Measurements from ENCODE around the gene CATSPER3.

Gene CATSPER3

DNA sequence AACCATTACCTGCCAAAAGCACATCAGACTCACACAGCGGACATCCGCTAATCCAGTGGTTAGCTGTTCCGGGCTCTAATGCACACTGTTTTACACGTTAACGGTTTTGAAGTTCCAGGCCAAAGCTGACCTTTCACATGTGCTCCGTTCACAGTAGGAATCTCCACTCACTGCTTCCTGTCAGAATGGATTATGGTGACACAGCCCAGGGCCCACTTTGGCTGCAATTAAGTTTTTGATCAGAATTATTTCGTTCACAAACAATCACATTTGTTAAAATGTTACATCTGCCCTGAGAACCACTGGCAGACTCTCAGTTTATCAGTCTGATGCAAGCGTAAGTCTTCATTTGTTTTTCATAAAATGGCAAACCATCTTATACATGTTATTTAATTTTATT, 30.2 kb upstream of the CATSPER3 start:
- DNase-seq = no peak
- TF ChIP-seq, protein P1, sequence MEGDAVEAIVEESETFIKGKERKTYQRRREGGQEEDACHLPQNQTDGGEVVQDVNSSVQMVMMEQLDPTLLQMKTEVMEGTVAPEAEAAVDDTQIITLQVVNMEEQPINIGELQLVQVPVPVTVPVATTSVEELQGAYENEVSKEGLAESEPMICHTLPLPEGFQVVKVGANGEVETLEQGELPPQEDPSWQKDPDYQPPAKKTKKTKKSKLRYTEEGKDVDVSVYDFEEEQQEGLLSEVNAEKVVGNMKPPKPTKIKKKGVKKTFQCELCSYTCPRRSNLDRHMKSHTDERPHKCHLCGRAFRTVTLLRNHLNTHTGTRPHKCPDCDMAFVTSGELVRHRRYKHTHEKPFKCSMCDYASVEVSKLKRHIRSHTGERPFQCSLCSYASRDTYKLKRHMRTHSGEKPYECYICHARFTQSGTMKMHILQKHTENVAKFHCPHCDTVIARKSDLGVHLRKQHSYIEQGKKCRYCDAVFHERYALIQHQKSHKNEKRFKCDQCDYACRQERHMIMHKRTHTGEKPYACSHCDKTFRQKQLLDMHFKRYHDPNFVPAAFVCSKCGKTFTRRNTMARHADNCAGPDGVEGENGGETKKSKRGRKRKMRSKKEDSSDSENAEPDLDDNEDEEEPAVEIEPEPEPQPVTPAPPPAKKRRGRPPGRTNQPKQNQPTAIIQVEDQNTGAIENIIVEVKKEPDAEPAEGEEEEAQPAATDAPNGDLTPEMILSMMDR (IDR thresholded peaks at IDR 0.05; ENCODE audit: low read length) = no peak
- TF ChIP-seq EZH2phosphoT487 (IDR thresholded peaks at IDR 0.05; ENCODE audit: low read length) (no peak), EZH2 (optimal IDR thresholded peaks at IDR 0.05; ENCODE audit: low read depth, low read length) (no peak)

GRCh38 chr5:134938030-134938429, 29.7 kb upstream of the CATSPER3 start:
- H3K9ac ChIP-seq (ENCODE audit: low read length) = no peak overlapping the region
- H3K4me1 ChIP-seq (ENCODE audit: low read length) = peaks cover 10% of the 10 kb centered on the region
- no peaks in the 10 kb centered on the region for H3F3A ChIP-seq (ENCODE audit: insufficient read depth, low read length)
- H3K9me3 ChIP-seq (replicated peaks; ENCODE audit: insufficient read depth, low read length) = no peaks in the 10 kb centered on the region
- no peak overlapping the region for H3K4me3 ChIP-seq (ENCODE audit: low read length)
- H3K79me2 ChIP-seq (ENCODE audit: low read length) = no peaks in the 10 kb centered on the region
- no peaks in the 10 kb centered on the region for H3K27me3 ChIP-seq (replicated peaks; ENCODE audit: insufficient read depth, low read length)
- no peak overlapping the region for H2AFZ ChIP-seq (ENCODE audit: low read length)
- no peak overlapping the region for H3K27ac ChIP-seq (ENCODE audit: low read length)
- no peaks in the 10 kb centered on the region for H3K36me3 ChIP-seq (replicated peaks; ENCODE audit: insufficient read depth, low read length)
- no peaks in the 10 kb centered on the region for H4K20me1 ChIP-seq (ENCODE audit: insufficient read depth, low read length)
- no peaks in the 10 kb centered on the region for H3K9me2 ChIP-seq (replicated peaks; ENCODE audit: insufficient read depth, low read length)
- no peak for DNase-seq
- H3K4me2 ChIP-seq (ENCODE audit: low read depth, low read length) = no peak overlapping the region
- TF ChIP-seq, protein P1 (IDR thresholded peaks at IDR 0.05; ENCODE audit: low read length) = no peak
- no peak for TF ChIP-seq EZH2phosphoT487 (IDR thresholded peaks at IDR 0.05; ENCODE audit: low read length)
- no peak for TF ChIP-seq EZH2 (optimal IDR thresholded peaks at IDR 0.05; ENCODE audit: low read depth, low read length)

More for the DNA sequence above, 30.2 kb upstream of the CATSPER3 start:
- Histone ChIP-seq H3K4me3 (ENCODE audit: low read length) (no peak overlapping the region), H3K36me3 (replicated peaks; ENCODE audit: insufficient read depth, low read length) (no peaks in the 10 kb centered on the region), H3K9me3 (replicated peaks; ENCODE audit: insufficient read depth, low read length) (no peaks in the 10 kb centered on the region), H3K9ac (ENCODE audit: low read length) (no peak overlapping the region), H3F3A (ENCODE audit: insufficient read depth, low read length) (no peaks in the 10 kb centered on the region), H3K27ac (ENCODE audit: low read length) (no peak overlapping the region), H3K4me1 (ENCODE audit: low read length) (peaks cover 10% of the 10 kb centered on the region), H3K4me2 (ENCODE audit: low read depth, low read length) (no peak overlapping the region), H3K79me2 (ENCODE audit: low read length) (no peaks in the 10 kb centered on the region), H4K20me1 (ENCODE audit: insufficient read depth, low read length) (no peaks in the 10 kb centered on the region), H3K9me2 (replicated peaks; ENCODE audit: insufficient read depth, low read length) (no peaks in the 10 kb centered on the region), H2AFZ (ENCODE audit: low read length) (no peak overlapping the region), H3K27me3 (replicated peaks; ENCODE audit: insufficient read depth, low read length) (no peaks in the 10 kb centered on the region)

- H3K27ac ChIP-seq (ENCODE audit: low read length) = peak overlapping the region; percentile 2; the same call in 1 of the 2 replicates
- H3K27me3 ChIP-seq (replicated peaks; ENCODE audit: insufficient read depth, low read length) = no peaks in the 10 kb centered on the region
- no peaks in the 10 kb centered on the region for H4K20me1 ChIP-seq (ENCODE audit: insufficient read depth, low read length)
- TF ChIP-seq EZH2phosphoT487 (IDR thresholded peaks at IDR 0.05; ENCODE audit: low read length) (no peak), EZH2 (optimal IDR thresholded peaks at IDR 0.05; ENCODE audit: low read depth, low read length) (no peak)
- TF ChIP-seq, protein P1 (IDR thresholded peaks at IDR 0.05; ENCODE audit: low read length) = no peak
- peaks cover 10% of the 10 kb centered on the region for H3K4me1 ChIP-seq (ENCODE audit: low read length)
- no peaks in the 10 kb centered on the region for H3K79me2 ChIP-seq (ENCODE audit: low read length)
- no peaks in the 10 kb centered on the region for H3F3A ChIP-seq (ENCODE audit: insufficient read depth, low read length)
- no peak overlapping the region for H3K4me3 ChIP-seq (ENCODE audit: low read length)
- H3K36me3 ChIP-seq (replicated peaks; ENCODE audit: insufficient read depth, low read length) = no peaks in the 10 kb centered on the region
- H3K4me2 ChIP-seq (ENCODE audit: low read depth, low read length) = peak overlapping the region; percentile 11; the same call in 1 of the 2 replicates
- no peak overlapping the region for H2AFZ ChIP-seq (ENCODE audit: low read length)
- H3K9me3 ChIP-seq (replicated peaks; ENCODE audit: insufficient read depth, low read length) = no peaks in the 10 kb centered on the region
- DNase-seq = peak; percentile 67
- no peaks in the 10 kb centered on the region for H3K9me2 ChIP-seq (replicated peaks; ENCODE audit: insufficient read depth, low read length)
- no peak overlapping the region for H3K9ac ChIP-seq (ENCODE audit: low read length)
Measured at GRCh38 chr5:134939500-134939899, 28.2 kb upstream of the CATSPER3 start.

All from MM.1S (cell line).